PC-3 (cell line): ENCODE measurements around the gene ECPAS. TPM values are rescaled to one million over a fixed set of nuclear protein-coding genes. Genes with fewer than 3 reads are reported as not detected.
"Not testable (repeated sequence)": the region's sequence is repeated elsewhere in the genome, so short reads cannot be mapped to it uniquely, and the experiment has no call there.

ENCODE experiments used
- ATAC-seq: fragments of 200-7000 bp; cut with Tn5 transposase; 2 replicates; pipeline ENCODE4 v1.9.1; 2020; ENCODE audit warnings: mild to moderate bottlenecking, moderate library complexity
- BruUV-seq: library from RNA; stranded (reverse); fragments of 400-500 nt; replicated peaks from 2 replicates; lab custom pipeline; 2021; lab: Mats Ljungman, UMichigan
- CTCF ChIA-PET: fragments of 300-600 bp; sonication (Branson Sonifier 250); formaldehyde crosslinking; loops from one replicate; lab custom pipeline; 2022; ENCODE audit warnings: antibody characterized with exemption; lab: Charles Lee
- POLR2A ChIA-PET: fragments of 300-600 bp; sonication (Branson Sonifier 250); formaldehyde crosslinking; loops from one replicate; lab custom pipeline; 2022; ENCODE audit warnings: antibody characterized with exemption; ENCODE audit not compliant: unreplicated experiment; lab: Charles Lee
- DNase-seq: peaks from one replicate; pipeline ENCODE4 v3.0.0-alpha.2; 2015
- H2AFZ ChIP-seq: fragments of 300-600 bp; sonication (generic); 2 replicates; pipeline ENCODE4 v1.6.0; 2016; ENCODE audit warnings: antibody characterized with exemption, low read length
- H3F3A ChIP-seq: fragments of 300-600 bp; sonication (generic); one replicate; pipeline ENCODE4 v1.6.0; 2017; ENCODE audit warnings: antibody characterized with exemption, low read length, control low read depth, mild to moderate bottlenecking; ENCODE audit not compliant: unreplicated experiment
- H3K27ac ChIP-seq: fragments of 300-600 bp; sonication (generic); 2 replicates; pipeline ENCODE4 v1.5.1; 2016; ENCODE audit warnings: mild to moderate bottlenecking, low read length
- H3K27me3 ChIP-seq: fragments of 300-600 bp; sonication (generic); 2 replicates; pipeline ENCODE4 v1.6.1; 2016; ENCODE audit warnings: low read length, mixed read lengths
- H3K36me3 ChIP-seq: fragments of 300-600 bp; sonication (generic); 2 replicates; pipeline ENCODE4 v1.6.1; 2016; ENCODE audit warnings: low read depth, mixed run types, low read length, mixed read lengths
- H3K4me1 ChIP-seq: fragments of 300-600 bp; sonication (generic); 2 replicates; pipeline ENCODE4 v1.5.1; 2016; ENCODE audit warnings: low read length; ENCODE audit not compliant: insufficient read depth
- H3K4me2 ChIP-seq: fragments of 300-600 bp; sonication (generic); 2 replicates; pipeline ENCODE4 v1.6.0; 2016; ENCODE audit warnings: low read length
- H3K4me3 ChIP-seq: fragments of 300-600 bp; sonication (generic); 2 replicates; pipeline ENCODE4 v1.5.1; 2016; ENCODE audit warnings: mild to moderate bottlenecking, low read length, mixed read lengths
- H3K79me2 ChIP-seq: fragments of 300-600 bp; sonication (generic); 2 replicates; pipeline ENCODE4 v1.6.1; 2017; ENCODE audit warnings: low read length, mixed read lengths
- H3K9ac ChIP-seq: fragments of 300-600 bp; sonication (generic); 2 replicates; pipeline ENCODE4 v1.6.0; 2016; ENCODE audit warnings: mild to moderate bottlenecking, low read length
- H3K9me2 ChIP-seq: fragments of 300-600 bp; sonication (generic); replicated peaks from 2 replicates; pipeline ENCODE4 v1.6.1; 2016; ENCODE audit warnings: mixed run types, low read length, mixed read lengths
- H3K9me3 ChIP-seq: fragments of 300-600 bp; sonication (generic); 2 replicates; pipeline ENCODE4 v1.6.1; 2016; ENCODE audit warnings: low read length, mixed read lengths
- H4K20me1 ChIP-seq: fragments of 300-600 bp; sonication (generic); 2 replicates; pipeline ENCODE4 v1.6.1; 2016; ENCODE audit warnings: low read length, mixed read lengths
- EZH2 ChIP-seq: fragments of 300-600 bp; sonication (generic); IDR thresholded peaks from one replicate; pipeline ENCODE4 v1.6.1; 2017; ENCODE audit warnings: antibody characterized with exemption, mild to moderate bottlenecking, low read length; ENCODE audit not compliant: unreplicated experiment
- EZH2phosphoT487 ChIP-seq: fragments of 300-600 bp; sonication (generic); IDR thresholded peaks from 2 replicates; pipeline ENCODE4 v1.6.1; 2018; ENCODE audit warnings: mild to moderate bottlenecking, antibody characterized with exemption, low read length, borderline replicate concordance
- intact Hi-C: fragments of 100-400 bp; cut with micrococcal nuclease; formaldehyde crosslinking; loops from 2 replicates; pipeline ENCODE4 v1.9.0; 2023
- total RNA-seq: library from RNA; depleted of rRNA; stranded (reverse); fragments of >200 nt; gene quantifications from 2 replicates; pipeline ENCODE4 v1.2.3, GENCODE V29; 2014
- TF ChIP-seq, protein P1 (sequence below): fragments of 300-600 bp; sonication (generic); conservative IDR thresholded peaks from 2 replicates; pipeline ENCODE4 v1.5.1; 2017; ENCODE audit warnings: antibody characterized with exemption, low read depth, mild to moderate bottlenecking, low read length

The ECPAS gene
- total RNA-seq, 1 experiment from 2014 or later = 69.0 TPM

DNA sequence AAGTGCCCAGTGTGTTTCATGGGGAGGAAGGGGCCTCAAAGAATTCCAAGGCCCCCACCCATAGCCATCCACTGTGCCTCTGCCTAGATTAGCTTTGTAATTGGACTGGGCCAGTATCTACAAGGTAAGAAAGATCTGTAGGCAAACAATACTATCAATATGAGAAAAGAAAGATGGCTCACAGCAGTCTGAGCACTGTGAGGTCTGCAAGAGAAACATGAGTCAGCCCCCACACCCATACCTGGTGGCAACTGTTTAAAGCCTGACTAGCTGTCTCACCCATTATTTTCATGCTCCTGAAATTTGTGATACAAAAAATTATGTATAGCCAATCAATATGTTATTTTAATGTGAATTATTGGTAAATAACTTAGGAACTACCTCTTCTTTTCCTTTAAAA lies 30.8 kb upstream of the ECPAS start:
- intact Hi-C loops = no loop called here
- H4K20me1 ChIP-seq = no peaks in the 10 kb centered on the region
- ATAC-seq (no peak), DNase-seq (peak; percentile 9)
- no peaks in the 10 kb centered on the region for H3F3A ChIP-seq
- no peak overlapping the region for H2AFZ ChIP-seq
- H3K4me3 ChIP-seq = no peak overlapping the region
- H3K36me3 ChIP-seq = no peaks in the 10 kb centered on the region
- no peaks in the 10 kb centered on the region for H3K27me3 ChIP-seq
- TF ChIP-seq, protein P1, sequence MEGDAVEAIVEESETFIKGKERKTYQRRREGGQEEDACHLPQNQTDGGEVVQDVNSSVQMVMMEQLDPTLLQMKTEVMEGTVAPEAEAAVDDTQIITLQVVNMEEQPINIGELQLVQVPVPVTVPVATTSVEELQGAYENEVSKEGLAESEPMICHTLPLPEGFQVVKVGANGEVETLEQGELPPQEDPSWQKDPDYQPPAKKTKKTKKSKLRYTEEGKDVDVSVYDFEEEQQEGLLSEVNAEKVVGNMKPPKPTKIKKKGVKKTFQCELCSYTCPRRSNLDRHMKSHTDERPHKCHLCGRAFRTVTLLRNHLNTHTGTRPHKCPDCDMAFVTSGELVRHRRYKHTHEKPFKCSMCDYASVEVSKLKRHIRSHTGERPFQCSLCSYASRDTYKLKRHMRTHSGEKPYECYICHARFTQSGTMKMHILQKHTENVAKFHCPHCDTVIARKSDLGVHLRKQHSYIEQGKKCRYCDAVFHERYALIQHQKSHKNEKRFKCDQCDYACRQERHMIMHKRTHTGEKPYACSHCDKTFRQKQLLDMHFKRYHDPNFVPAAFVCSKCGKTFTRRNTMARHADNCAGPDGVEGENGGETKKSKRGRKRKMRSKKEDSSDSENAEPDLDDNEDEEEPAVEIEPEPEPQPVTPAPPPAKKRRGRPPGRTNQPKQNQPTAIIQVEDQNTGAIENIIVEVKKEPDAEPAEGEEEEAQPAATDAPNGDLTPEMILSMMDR = no peak
- TF ChIP-seq EZH2 (no peak), EZH2phosphoT487 (no peak)
- no peaks in the 10 kb centered on the region for H3K4me1 ChIP-seq
- H3K9me3 ChIP-seq = no peaks in the 10 kb centered on the region
- H3K79me2 ChIP-seq = no peaks in the 10 kb centered on the region
- H3K4me2 ChIP-seq = no peak overlapping the region
- CTCF ChIA-PET = no interaction called here
- POLR2A ChIA-PET = no interaction called here
- no TSS peak for BruUV-seq
- no peak overlapping the region for H3K9ac ChIP-seq
- H3K27ac ChIP-seq = no peak overlapping the region
- H3K9me2 ChIP-seq = no peaks in the 10 kb centered on the region

DNA sequence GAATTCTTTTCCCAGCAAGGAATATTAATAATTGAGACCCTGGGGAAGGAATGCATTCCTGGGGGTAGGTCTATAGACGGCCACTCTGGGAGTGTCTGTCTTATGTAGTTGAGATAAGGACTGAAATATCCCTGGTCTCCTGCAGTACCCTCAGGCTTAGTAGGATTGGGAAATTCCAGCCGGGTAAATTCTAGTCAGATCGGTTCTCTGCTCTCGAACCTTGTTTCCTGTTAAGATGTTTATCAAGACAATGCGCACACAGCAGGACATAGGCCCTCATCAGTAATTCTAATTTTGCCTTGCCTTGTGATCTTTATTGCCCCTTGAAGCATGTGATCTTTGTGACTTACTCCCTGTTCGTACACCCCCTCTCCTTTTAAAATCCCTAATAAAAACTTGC lies 27.4 kb upstream of the ECPAS start:
- H3K4me2 ChIP-seq, H3K79me2 ChIP-seq, H3K27ac ChIP-seq, H3K9ac ChIP-seq, H3K4me3 ChIP-seq, CTCF ChIA-PET, H3K36me3 ChIP-seq, H4K20me1 ChIP-seq, H3F3A ChIP-seq, H3K27me3 ChIP-seq, DNase-seq, H3K9me2 ChIP-seq, H2AFZ ChIP-seq, H3K9me3 ChIP-seq, POLR2A ChIA-PET, BruUV-seq, H3K4me1 ChIP-seq, ATAC-seq, intact Hi-C loops: not testable (repeated sequence)

DNA sequence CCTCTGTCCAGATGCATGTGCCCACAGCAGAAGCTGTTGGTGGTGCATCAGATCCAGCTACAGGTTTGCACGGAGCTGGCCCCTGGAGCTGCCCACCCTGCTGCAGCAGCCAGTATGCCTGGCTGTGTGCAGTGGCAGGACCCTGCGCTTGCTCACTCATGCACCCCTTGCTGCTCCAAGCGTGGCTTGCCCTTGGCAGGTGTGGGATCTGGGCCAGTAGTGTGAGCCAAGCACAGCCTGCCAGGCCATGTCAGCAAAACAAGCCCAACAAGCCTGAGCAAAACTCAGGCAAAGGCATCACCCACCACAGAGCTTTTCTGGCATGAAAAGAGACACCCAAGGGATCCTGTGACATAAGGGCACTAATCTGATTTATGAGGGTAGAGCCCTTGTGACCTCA lies 18.3 kb upstream of the ECPAS start:
- no peaks in the 10 kb centered on the region for H3K4me1 ChIP-seq
- CTCF ChIA-PET = no interaction called here
- no peaks in the 10 kb centered on the region for H3K79me2 ChIP-seq
- ATAC-seq (no peak), DNase-seq (no peak)
- POLR2A ChIA-PET = no interaction called here
- H3K9me3 ChIP-seq = no peaks in the 10 kb centered on the region
- no peak overlapping the region for H3K4me3 ChIP-seq
- H3K27ac ChIP-seq = no peak overlapping the region
- no peak overlapping the region for H2AFZ ChIP-seq
- H3K9me2 ChIP-seq = no peaks in the 10 kb centered on the region
- TF ChIP-seq EZH2 = no peak
- no peak for TF ChIP-seq EZH2phosphoT487
- TF ChIP-seq, protein P1 = no peak
- no peak overlapping the region for H3K4me2 ChIP-seq
- H3K27me3 ChIP-seq = no peaks in the 10 kb centered on the region
- BruUV-seq = no TSS peak
- H3K9ac ChIP-seq = no peak overlapping the region
- no peaks in the 10 kb centered on the region for H3F3A ChIP-seq
- H3K36me3 ChIP-seq = no peaks in the 10 kb centered on the region
- no peaks in the 10 kb centered on the region for H4K20me1 ChIP-seq
- intact Hi-C loops = no loop called here
